GM12891 (cell line): Measurements from ENCODE around the gene LATS2.

Source experiments
- POLR2A ChIP-seq: IDR thresholded peaks from 2 replicates; pipeline ENCODE4 v1.6.1; 2011; ENCODE audit warnings: low read depth, low read length, control low read depth
- POLR2AphosphoS5 ChIP-seq: IDR thresholded peaks from 2 replicates; pipeline ENCODE4 v1.6.1; 2011; ENCODE audit warnings: low read depth, low read length, control low read depth
- SPI1 ChIP-seq: IDR thresholded peaks from 2 replicates; pipeline ENCODE4 v1.6.1; 2011; ENCODE audit warnings: low read depth, low read length, control low read depth
- TAF1 ChIP-seq: IDR thresholded peaks from 2 replicates; pipeline ENCODE4 v1.6.1; 2011; ENCODE audit warnings: low read depth, low read length, control low read depth

GRCh38 chr13:21081926-21082325 is 20.5 kb upstream of the LATS2 start:
- TF ChIP-seq POLR2A (no peak), POLR2AphosphoS5 (no peak), TAF1 (no peak), SPI1 (no peak)
